Activated B cell treated with CpG ODN at 0.5 μM for 24 hours (primary cell): Measurements from ENCODE around the gene EFNA3. TPM values are rescaled to one million over a fixed set of nuclear protein-coding genes. Genes with fewer than 3 reads are reported as not detected.

Experiments used
- ATAC-seq: fragments of 200-7000 bp; cut with Tn5 transposase; one replicate; pipeline ENCODE4 v1.10.0; 2021; ENCODE audit warnings: low read depth, mild to moderate bottlenecking, moderate library complexity
- CTCF ChIA-PET: fragments of 350-600 bp; sonication (Branson Sonifier 250); formaldehyde crosslinking; loops from one replicate; lab custom pipeline; 2021; ENCODE audit warnings: antibody characterized with exemption; lab: Charles Lee
- POLR2A ChIA-PET: fragments of 350-600 bp; sonication (Branson Sonifier 250); formaldehyde crosslinking; loops from one replicate; lab custom pipeline; 2021; ENCODE audit warnings: antibody characterized with exemption; lab: Charles Lee
- DNase-seq: peaks from one replicate; pipeline ENCODE4 v3.0.0; 2022
- H3K27ac Mint-ChIP-seq: one replicate; pipeline ENCODE4 v1.8.0; 2020; ENCODE audit warnings: mixed read lengths
- H3K27me3 Mint-ChIP-seq: one replicate; pipeline ENCODE4 v1.8.0; 2021; ENCODE audit warnings: mixed read lengths
- H3K36me3 Mint-ChIP-seq: one replicate; pipeline ENCODE4 v1.8.0; 2021; ENCODE audit warnings: low read depth, mixed read lengths
- H3K4me1 Mint-ChIP-seq: one replicate; pipeline ENCODE4 v1.8.0; 2021; ENCODE audit warnings: mixed read lengths
- H3K4me3 Mint-ChIP-seq: one replicate; pipeline ENCODE4 v1.8.0; 2020; ENCODE audit warnings: mild to moderate bottlenecking, mixed read lengths
- H3K9me3 Mint-ChIP-seq: one replicate; pipeline ENCODE4 v1.8.0; 2020; ENCODE audit warnings: mixed read lengths
- intact Hi-C: fragments of 100-400 bp; cut with micrococcal nuclease; formaldehyde crosslinking; loops from one replicate; pipeline ENCODE4 v1.15.1; 2024
- total RNA-seq: library from RNA; stranded (reverse); gene quantifications from 2 replicates; pipeline ENCODE4 v1.2.3, GENCODE V29; 2022
- TF ChIP-seq, protein P1 (sequence below): fragments of 200-600 bp; IDR thresholded peaks from one replicate; pipeline ENCODE4 v1.8.0; 2022; ENCODE audit warnings: antibody characterized with exemption, mild to moderate bottlenecking

EFNA3 gene
- total RNA-seq, 1 donor from 2014 or later: 1.2 TPM

DNA sequence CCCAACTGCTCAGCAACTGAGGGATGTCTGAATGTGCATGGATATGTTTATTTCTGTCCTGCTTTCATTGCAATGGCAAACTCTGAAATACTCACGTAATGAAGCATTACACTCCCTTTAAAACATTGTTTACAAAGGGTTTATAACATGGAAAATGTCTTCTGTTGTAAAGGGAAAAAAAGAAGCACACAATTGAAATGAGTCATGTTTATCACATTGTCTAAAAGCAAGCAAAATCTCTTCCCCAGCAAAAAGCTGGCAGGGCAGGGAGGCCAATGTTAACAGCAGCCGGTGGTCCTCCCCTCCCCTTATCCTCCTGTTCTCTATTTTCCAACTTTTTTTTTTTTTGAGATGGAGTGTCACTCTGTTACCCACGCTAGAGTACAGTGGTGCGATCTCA is 45.2 kb downstream of the EFNA3 start:
- Mint-ChIP-seq H3K27ac (no peak overlapping the region), H3K9me3 (no peaks in the 10 kb centered on the region), H3K4me3 (no peak overlapping the region), H3K36me3 (no peaks in the 10 kb centered on the region), H3K4me1 (peaks cover 23% of the 10 kb centered on the region), H3K27me3 (peaks cover 34% of the 10 kb centered on the region)
- TF ChIP-seq, protein P1, sequence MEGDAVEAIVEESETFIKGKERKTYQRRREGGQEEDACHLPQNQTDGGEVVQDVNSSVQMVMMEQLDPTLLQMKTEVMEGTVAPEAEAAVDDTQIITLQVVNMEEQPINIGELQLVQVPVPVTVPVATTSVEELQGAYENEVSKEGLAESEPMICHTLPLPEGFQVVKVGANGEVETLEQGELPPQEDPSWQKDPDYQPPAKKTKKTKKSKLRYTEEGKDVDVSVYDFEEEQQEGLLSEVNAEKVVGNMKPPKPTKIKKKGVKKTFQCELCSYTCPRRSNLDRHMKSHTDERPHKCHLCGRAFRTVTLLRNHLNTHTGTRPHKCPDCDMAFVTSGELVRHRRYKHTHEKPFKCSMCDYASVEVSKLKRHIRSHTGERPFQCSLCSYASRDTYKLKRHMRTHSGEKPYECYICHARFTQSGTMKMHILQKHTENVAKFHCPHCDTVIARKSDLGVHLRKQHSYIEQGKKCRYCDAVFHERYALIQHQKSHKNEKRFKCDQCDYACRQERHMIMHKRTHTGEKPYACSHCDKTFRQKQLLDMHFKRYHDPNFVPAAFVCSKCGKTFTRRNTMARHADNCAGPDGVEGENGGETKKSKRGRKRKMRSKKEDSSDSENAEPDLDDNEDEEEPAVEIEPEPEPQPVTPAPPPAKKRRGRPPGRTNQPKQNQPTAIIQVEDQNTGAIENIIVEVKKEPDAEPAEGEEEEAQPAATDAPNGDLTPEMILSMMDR: no peak
- ATAC-seq: no peak
- POLR2A ChIA-PET: interaction anchor here (1.8 kb wide), 1 partner anchor 11 kb away, joined by 5 read pairs; no protein-coding TSS in a partner anchor
- DNase-seq: no peak
- CTCF ChIA-PET: no interaction called here
- intact Hi-C loops: no loop called here

DNA sequence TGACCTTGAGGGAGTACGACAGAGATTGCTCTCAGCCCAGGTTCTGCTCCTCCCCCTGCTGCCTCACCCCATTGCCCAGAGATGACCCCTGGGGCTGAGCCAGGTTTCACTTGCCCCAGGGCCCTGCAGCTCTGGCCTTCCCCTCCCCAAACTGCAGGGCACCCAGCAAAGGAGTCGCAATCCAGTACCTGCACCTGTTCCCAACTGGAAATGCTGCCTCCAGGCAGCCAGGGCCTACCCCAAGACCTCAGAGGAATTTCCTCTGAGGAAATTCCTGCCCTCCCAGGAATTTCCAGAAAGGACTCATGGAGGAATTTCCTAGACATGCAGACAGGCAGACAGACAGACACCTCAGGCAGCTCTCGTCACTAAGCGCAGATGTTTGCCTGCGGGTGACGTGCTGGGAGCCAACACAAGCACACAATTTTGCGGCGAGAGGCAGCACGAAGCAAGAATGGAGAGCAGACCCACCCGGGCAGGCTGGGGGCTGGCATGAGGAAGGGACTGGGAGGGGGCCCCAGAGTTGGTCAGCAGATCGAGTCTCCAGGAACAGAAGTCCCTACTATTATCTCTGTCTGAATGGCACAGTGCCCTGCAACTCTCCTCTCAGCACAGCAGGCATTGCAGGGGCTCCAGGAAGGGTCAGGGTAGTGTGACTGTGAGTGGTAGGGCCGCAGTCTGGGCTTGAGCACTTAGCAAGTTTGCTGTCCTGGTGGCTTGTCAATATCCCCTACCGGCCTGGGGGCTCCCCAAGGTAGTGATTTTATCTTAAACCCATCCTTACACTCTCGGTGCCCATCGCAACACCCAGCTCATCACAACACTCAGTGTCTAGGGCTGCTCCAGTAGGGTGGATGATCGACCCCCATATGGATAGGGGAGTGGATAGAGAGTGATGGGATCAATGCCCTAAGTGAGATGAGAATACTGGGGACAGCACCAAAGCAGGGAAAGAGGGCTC is 46.1 kb downstream of the EFNA3 start:
- CTCF ChIA-PET: interaction anchor here (1.2 kb wide), 1 partner anchor 48 kb away, joined by 4 read pairs; the partner anchor contains the start of gene KRTCAP2
- peaks cover 30% of the 10 kb centered on the region for H3K4me1 Mint-ChIP-seq
- no peak overlapping the region for H3K27ac Mint-ChIP-seq
- TF ChIP-seq, protein P1: no peak
- H3K9me3 Mint-ChIP-seq: no peaks in the 10 kb centered on the region
- no peak overlapping the region for H3K4me3 Mint-ChIP-seq
- POLR2A ChIA-PET: interaction anchor here (1.8 to 2.1 kb wide), 2 partner anchors 10 to 42 kb away, joined by 5 to 6 read pairs; no protein-coding TSS in a partner anchor
- H3K27me3 Mint-ChIP-seq: peaks cover 39% of the 10 kb centered on the region
- intact Hi-C loops: loop anchor here (5.0 kb wide), 1 partner anchor 32 kb away; no protein-coding TSS in a partner anchor
- DNase-seq (no peak), ATAC-seq (no peak)
- no peaks in the 10 kb centered on the region for H3K36me3 Mint-ChIP-seq

DNA sequence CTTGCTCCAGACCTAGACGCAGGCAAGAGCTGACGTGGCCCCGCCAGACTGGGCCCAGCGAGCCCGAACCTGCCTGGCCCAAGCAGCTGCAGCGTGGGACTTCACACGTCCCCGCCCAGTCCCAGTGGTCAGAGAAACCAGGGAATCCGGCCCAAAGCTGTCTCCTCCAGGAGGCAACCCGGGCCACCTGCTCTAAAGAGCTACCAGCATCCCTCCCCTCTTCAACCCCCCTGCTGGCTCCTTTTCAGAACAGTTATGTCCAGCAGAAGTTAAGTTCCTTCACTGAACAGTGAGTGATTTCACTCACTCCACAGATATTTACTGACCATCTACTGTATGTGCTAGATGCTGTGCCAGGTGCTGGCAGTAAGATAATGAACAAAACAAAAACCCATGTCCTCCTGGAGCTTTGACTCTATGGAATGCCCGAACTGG is 46.9 kb downstream of the EFNA3 start:
- Mint-ChIP-seq H3K27ac (no peak overlapping the region), H3K9me3 (no peaks in the 10 kb centered on the region), H3K36me3 (no peaks in the 10 kb centered on the region), H3K27me3 (peaks cover 40% of the 10 kb centered on the region), H3K4me3 (no peak overlapping the region), H3K4me1 (peaks cover 30% of the 10 kb centered on the region)
- intact Hi-C loops: loop anchor here (5.0 kb wide), 1 partner anchor 33 kb away; no protein-coding TSS in a partner anchor
- no peak for DNase-seq
- CTCF ChIA-PET: interaction anchor here (1.2 kb wide), 1 partner anchor 48 kb away, joined by 4 read pairs; the partner anchor contains the start of gene KRTCAP2
- TF ChIP-seq, protein P1: no peak
- POLR2A ChIA-PET: interaction anchor here (1.8 to 2.1 kb wide), 2 partner anchors 10 to 42 kb away, joined by 5 to 6 read pairs; no protein-coding TSS in a partner anchor
- no peak for ATAC-seq

DNA sequence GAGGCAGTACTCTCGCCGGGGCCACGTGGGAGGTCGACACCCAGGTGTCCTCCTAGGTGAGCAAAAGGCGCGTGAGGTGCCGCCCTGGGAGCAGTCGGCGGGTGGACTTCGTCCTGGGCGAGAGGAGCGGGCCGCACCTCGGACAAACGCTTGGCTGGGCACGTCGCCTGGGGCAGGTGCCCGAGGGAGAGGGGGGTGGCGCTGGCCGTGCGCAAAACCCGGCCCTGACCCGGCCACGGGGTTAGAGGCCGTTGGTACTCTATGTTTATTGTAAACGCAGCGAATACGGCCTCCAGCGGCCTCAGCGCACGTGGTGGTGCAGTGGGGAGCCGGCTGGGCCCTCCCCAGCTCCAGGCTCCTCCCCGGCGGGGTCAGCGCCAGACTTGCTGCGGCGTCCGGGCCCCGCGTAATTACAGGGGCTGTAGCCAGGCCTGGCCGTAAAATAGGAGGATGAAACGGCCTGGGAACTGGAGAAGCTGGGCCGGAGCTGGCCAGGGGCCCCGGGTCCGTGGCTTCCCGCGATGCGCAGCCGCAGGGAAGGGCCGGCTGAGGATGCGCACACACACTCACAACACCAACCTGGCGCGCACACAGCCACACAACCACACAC is 47.4 kb downstream of the EFNA3 start:
- intact Hi-C loops: loop anchor here (5.0 kb wide), 1 partner anchor 34 kb away; no protein-coding TSS in a partner anchor
- POLR2A ChIA-PET: interaction anchor here (2.1 kb wide), 1 partner anchor 41 kb away, joined by 6 read pairs; no protein-coding TSS in a partner anchor
- CTCF ChIA-PET: interaction anchor here (1.2 kb wide), 1 partner anchor 47 kb away, joined by 4 read pairs; the partner anchor contains the start of gene KRTCAP2
- DNase-seq: no peak
- no peak overlapping the region for H3K27ac Mint-ChIP-seq
- peaks cover 30% of the 10 kb centered on the region for H3K4me1 Mint-ChIP-seq
- H3K27me3 Mint-ChIP-seq: peaks cover 43% of the 10 kb centered on the region
- no peaks in the 10 kb centered on the region for H3K9me3 Mint-ChIP-seq
- ATAC-seq: no peak
- H3K36me3 Mint-ChIP-seq: no peaks in the 10 kb centered on the region
- no peak overlapping the region for H3K4me3 Mint-ChIP-seq
- TF ChIP-seq, protein P1: no peak
